Fibroblast of pulmonary artery (primary cell): ENCODE results near the gene ZNF428.

Experiments used
- DNase-seq: peaks from one replicate; pipeline ENCODE4 v3.0.0-alpha.2; 2010; ENCODE audit warnings: low read depth
- H3K4me3 ChIP-seq: replicated peaks from 2 replicates; pipeline ENCODE4 v1.5.1; 2011; ENCODE audit warnings: low read depth, mild to moderate bottlenecking, control low read depth, low read length, moderate library complexity
- CTCF ChIP-seq: IDR thresholded peaks from 2 replicates; pipeline ENCODE4 v1.5.1; 2011; ENCODE audit warnings: mild to moderate bottlenecking, control low read depth, low read length, inconsistent platforms; ENCODE audit errors: missing control alignments

Gene ZNF428

GRCh38 chr19:43619262-43620060, at the start of gene ZNF428:
TSS of gene ZNF428 (minus strand) at chr19:43619629. CDS start at chr19:43614304, 5,325 bp downstream.
- no peak for TF ChIP-seq CTCF
- H3K4me3 ChIP-seq, result peak within 1 kb of the TSS; percentile 88
- peak; percentile 92 for DNase-seq

- TF ChIP-seq CTCF, result no peak
- peak; percentile 100 for DNase-seq
- peak overlapping the region; percentile 85 for H3K4me3 ChIP-seq
These were observed 49.1 kb upstream of the ZNF428 start for GRCh38 chr19:43668406-43669109.

- DNase-seq, result no peak
- TF ChIP-seq CTCF, result no peak
- H3K4me3 ChIP-seq, result peak overlapping the region; percentile 51
These were observed 48.5 kb upstream of the ZNF428 start for GRCh38 chr19:43667876-43668405.

GRCh38 chr19:43667126-43667875, 47.9 kb upstream of the ZNF428 start:
- DNase-seq, result no peak
- H3K4me3 ChIP-seq, result peak overlapping the region; percentile 51
- TF ChIP-seq CTCF, result no peak

- no peak for DNase-seq
- TF ChIP-seq CTCF, result no peak
- H3K4me3 ChIP-seq, result no peak overlapping the region
These were observed 44.6 kb upstream of the ZNF428 start for GRCh38 chr19:43664018-43664417.

- peak; percentile 46 for TF ChIP-seq CTCF
- no peak overlapping the region for H3K4me3 ChIP-seq
- DNase-seq, result peak; percentile 30
These were observed 43.1 kb upstream of the ZNF428 start for GRCh38 chr19:43662487-43662886.
